ENCODE measurements around the gene COL13A1. TPM values are rescaled to one million over a fixed set of nuclear protein-coding genes. Genes with fewer than 3 reads are reported as not detected.

COL13A1 gene
- total and polyA plus RNA-seq, 2 of the 8 experiments (the other 6 are each of a cell fraction or from before 2014, with no cell fraction given), result 2.6 to 5.2 TPM

- ChIA-PET CTCF (ENCODE audit: partially characterized antibody) (interaction anchor here (1.1 to 13.8 kb wide), 5 partner anchors 10 to 60 kb away, joined by 3 to 128 read pairs (median 3); no protein-coding TSS in a partner anchor), POLR2A (ENCODE audit: partially characterized antibody) (interaction anchor here (0.6 to 2.1 kb wide), 4 partner anchors 21 to 1301 kb away, joined by 3 to 4 read pairs (median 3); no protein-coding TSS in a partner anchor)
- H2AFZ ChIP-seq (ENCODE audit: low read length), result no peak overlapping the region
- no peak for TF ChIP-seq CHD1 (IDR thresholded peaks at IDR 0.05; ENCODE audit: low read depth, low read length)
- TF ChIP-seq POLR2AphosphoS5 (IDR thresholded peaks at IDR 0.05; ENCODE audit: low read depth, low read length), result no peak
- no peak for TF ChIP-seq ASH2L (IDR thresholded peaks at IDR 0.05; ENCODE audit: low read length)
- no peak for TF ChIP-seq GABPA (IDR thresholded peaks at IDR 0.05; ENCODE audit: borderline replicate concordance, insufficient read depth, low read length)
- TF ChIP-seq BCL11A (IDR thresholded peaks at IDR 0.05; ENCODE audit: low read depth in 2 of 2, low read length in 2 of 2), result no peak
- no peak for TF ChIP-seq TAF1 (IDR thresholded peaks at IDR 0.05; ENCODE audit: low read depth, low read length)
- TF ChIP-seq HDAC6 (IDR thresholded peaks at IDR 0.05; ENCODE audit: low read depth, low read length), result no peak
- TF ChIP-seq TAF7 (optimal IDR thresholded peaks at IDR 0.05; ENCODE audit: borderline replicate concordance, low read depth, low read length), result no peak
- TF ChIP-seq EP300 (IDR thresholded peaks at IDR 0.05; ENCODE audit: borderline replicate concordance in 1 of 2, low read depth in 2 of 2, low read length in 2 of 2), result no peak
- no peak for TF ChIP-seq SUZ12 (IDR thresholded peaks at IDR 0.05; ENCODE audit: low read length)
- no peak for TF ChIP-seq SP4 (IDR thresholded peaks at IDR 0.05; ENCODE audit: low read length)
- no peak for TF ChIP-seq GTF2F1 (IDR thresholded peaks at IDR 0.05; ENCODE audit: borderline replicate concordance, low read depth, low read length)
- H3K9me3 ChIP-seq (ENCODE audit: insufficient read depth in 2 of 2, low read depth in 1 of 2, low read length in 1 of 2), result no peaks in the 10 kb centered on the region
- no peaks in the 10 kb centered on the region for H4K20me1 ChIP-seq (replicated peaks in 1 of 2; ENCODE audit: control insufficient read depth in 1 of 2, insufficient read depth in 2 of 2, low read length in 2 of 2)
- H3K23me2 ChIP-seq (ENCODE audit: low read depth, low read length), result no peaks in the 10 kb centered on the region
- H3K4ac ChIP-seq (replicated peaks; ENCODE audit: insufficient read length, low read depth, low read length), result no peak overlapping the region
- no peak overlapping the region for H3K23ac ChIP-seq (ENCODE audit: insufficient read length)
- peak overlapping the region; percentile 73; the same call in 1 of the 2 replicates for H2BK20ac ChIP-seq (ENCODE audit: low read length)
- WGBS, 2 experiments (ENCODE audit: extremely low coverage in 1 of 2, insufficient coverage in 1 of 2, insufficient read length in 1 of 2, insufficient replicate concordance in 2 of 2, low coverage in 1 of 2, low lambda C conversion rate in 2 of 2, missing lambda C conversion rate in 1 of 2), result 91% methylated on average over 7 of the region's 7 CpGs; no CpG with 5 or more reads in 1 of the 2 experiments
- DNase-seq (ENCODE audit: low read depth in 1 of 2, low spot score in 2 of 2) (no peak), FAIRE-seq (no peak)
- no peak overlapping the region for H3K4me3 ChIP-seq (ENCODE audit: extremely low read depth in 1 of 4, insufficient read depth in 2 of 4, low read depth in 3 of 4, low read length in 4 of 4)
- H3K9ac ChIP-seq (replicated peaks in 1 of 4; ENCODE audit: extremely low read depth in 1 of 4, low read depth in 3 of 4, low read length in 3 of 4), result no peak overlapping the region
- no peaks in the 10 kb centered on the region for H3K36me3 ChIP-seq (ENCODE audit: control insufficient read depth in 2 of 4, insufficient read depth in 4 of 4, low read length in 3 of 4)
- H3K27me3 ChIP-seq (replicated peaks in 1 of 4; ENCODE audit: control insufficient read depth in 3 of 4, extremely low read depth in 1 of 4, insufficient read depth in 3 of 4, low read length in 3 of 4), result no peaks in the 10 kb centered on the region
- H3K18ac ChIP-seq (ENCODE audit: extremely low read depth, low read length), result no peak overlapping the region
- H3K4me2 ChIP-seq (ENCODE audit: insufficient read depth in 1 of 2, low read depth in 2 of 2, low read length in 2 of 2), result no peak overlapping the region
- H4K8ac ChIP-seq (ENCODE audit: extremely low read depth, insufficient read depth, low read length), result no peak overlapping the region
- H3K27ac ChIP-seq (ENCODE audit: low read depth, low read length), result no peak overlapping the region
- H2BK120ac ChIP-seq (replicated peaks; ENCODE audit: low read depth, low read length), result no peak overlapping the region
- H2BK12ac ChIP-seq (ENCODE audit: low read depth, low read length), result peak overlapping the region; percentile 11; the same call in 1 of the 2 replicates
- H2BK5ac ChIP-seq (ENCODE audit: low read depth, low read length), result no peak overlapping the region; the same call in 1 of the 2 replicates
- H3K14ac ChIP-seq (ENCODE audit: insufficient read length), result no peak overlapping the region
- no peak overlapping the region for H4K91ac ChIP-seq (replicated peaks; ENCODE audit: insufficient read length, low read length)
- no peaks in the 10 kb centered on the region for H3K79me2 ChIP-seq (ENCODE audit: control insufficient read depth in 1 of 2, insufficient read depth in 2 of 2, low read length in 2 of 2)
- no peaks in the 10 kb centered on the region for H3K79me1 ChIP-seq (ENCODE audit: low read depth, low read length)
- no peak overlapping the region for H3K56ac ChIP-seq (replicated peaks; ENCODE audit: insufficient read length, low read depth, low read length)
- no peak overlapping the region for H4K5ac ChIP-seq (ENCODE audit: insufficient read length, low read depth, low read length)
- 0 out of 2 replicates have a peak overlapping the region, but pooled peaks have one; percentile 65 for H2AK5ac ChIP-seq (ENCODE audit: low read depth, low read length)
- H3K4me1 ChIP-seq (replicated peaks in 1 of 4; ENCODE audit: control insufficient read depth in 3 of 4, insufficient read depth in 4 of 4, low read length in 3 of 4), result peaks cover 15 to 51% (median 29%) of the 10 kb centered on the region in 4 experiments
- H2BK15ac ChIP-seq (ENCODE audit: low read length), result 0 out of 2 replicates have a peak overlapping the region, but pooled peaks have one; percentile 75
These were observed 48.1 kb downstream of the COL13A1 start for GRCh38 chr10:69849825-69850224.

All from H1 (cell line).